Neural cell (in vitro differentiated cells): ENCODE measurements around the gene EPO.

Source experiments
- EZH2 ChIP-seq: fragments of 200-600, 300-800 bp; shearing (Covaris generic), sonication (generic); IDR thresholded peaks from 2 replicates; pipeline ENCODE4 v1.6.1; 2014; ENCODE audit warnings: antibody characterized with exemption, low read length, borderline replicate concordance, mild to moderate bottlenecking; ENCODE audit not compliant: insufficient read depth, poor library complexity, severe bottlenecking
- POLR2AphosphoS5 ChIP-seq: IDR thresholded peaks from 2 replicates; pipeline ENCODE4 v1.6.1; 2012
- RAD21 ChIP-seq: fragments of 450-650 bp; conservative IDR thresholded peaks from 2 replicates; pipeline ENCODE4 v1.6.1; 2014; ENCODE audit warnings: antibody characterized with exemption, mild to moderate bottlenecking, moderate library complexity
- SMC3 ChIP-seq: fragments of 450-650 bp; conservative IDR thresholded peaks from 2 replicates; pipeline ENCODE4 v1.6.1; 2014; ENCODE audit warnings: antibody characterized with exemption, mild to moderate bottlenecking, moderate library complexity; ENCODE audit not compliant: poor library complexity
- TF ChIP-seq, protein P1 (sequence below): fragments of 450-650 bp; IDR thresholded peaks from 2 replicates; pipeline ENCODE4 v1.5.1; 2014; ENCODE audit warnings: antibody characterized with exemption, mild to moderate bottlenecking, moderate library complexity; ENCODE audit not compliant: poor library complexity, severe bottlenecking

DNA sequence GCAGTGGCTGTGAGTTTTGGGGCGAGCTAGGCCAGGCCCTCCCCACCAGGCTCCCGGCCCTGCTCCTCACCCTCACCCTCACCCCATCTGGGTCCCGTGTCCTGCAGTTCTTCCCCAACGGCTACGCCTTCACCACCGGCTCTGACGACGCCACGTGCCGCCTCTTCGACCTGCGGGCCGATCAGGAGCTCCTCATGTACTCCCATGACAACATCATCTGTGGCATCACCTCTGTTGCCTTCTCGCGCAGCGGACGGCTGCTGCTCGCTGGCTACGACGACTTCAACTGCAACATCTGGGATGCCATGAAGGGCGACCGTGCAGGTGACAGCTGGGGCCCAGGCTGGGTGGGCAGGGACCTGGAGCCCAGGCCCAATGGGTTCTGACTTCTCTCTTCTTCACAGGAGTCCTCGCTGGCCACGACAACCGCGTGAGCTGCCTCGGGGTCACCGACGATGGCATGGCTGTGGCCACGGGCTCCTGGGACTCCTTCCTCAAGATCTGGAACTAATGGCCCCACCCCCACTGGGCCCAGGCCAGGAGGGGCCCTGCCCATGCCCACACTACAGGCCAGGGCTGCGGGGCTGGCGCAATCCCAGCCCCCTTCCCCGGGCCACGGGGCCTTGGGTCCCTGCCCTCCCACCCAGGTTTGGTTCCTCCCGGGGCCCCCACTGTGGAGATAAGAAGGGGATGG lies 41.8 kb upstream of the EPO start:
- no peak for TF ChIP-seq SMC3
- TF ChIP-seq, protein P1, sequence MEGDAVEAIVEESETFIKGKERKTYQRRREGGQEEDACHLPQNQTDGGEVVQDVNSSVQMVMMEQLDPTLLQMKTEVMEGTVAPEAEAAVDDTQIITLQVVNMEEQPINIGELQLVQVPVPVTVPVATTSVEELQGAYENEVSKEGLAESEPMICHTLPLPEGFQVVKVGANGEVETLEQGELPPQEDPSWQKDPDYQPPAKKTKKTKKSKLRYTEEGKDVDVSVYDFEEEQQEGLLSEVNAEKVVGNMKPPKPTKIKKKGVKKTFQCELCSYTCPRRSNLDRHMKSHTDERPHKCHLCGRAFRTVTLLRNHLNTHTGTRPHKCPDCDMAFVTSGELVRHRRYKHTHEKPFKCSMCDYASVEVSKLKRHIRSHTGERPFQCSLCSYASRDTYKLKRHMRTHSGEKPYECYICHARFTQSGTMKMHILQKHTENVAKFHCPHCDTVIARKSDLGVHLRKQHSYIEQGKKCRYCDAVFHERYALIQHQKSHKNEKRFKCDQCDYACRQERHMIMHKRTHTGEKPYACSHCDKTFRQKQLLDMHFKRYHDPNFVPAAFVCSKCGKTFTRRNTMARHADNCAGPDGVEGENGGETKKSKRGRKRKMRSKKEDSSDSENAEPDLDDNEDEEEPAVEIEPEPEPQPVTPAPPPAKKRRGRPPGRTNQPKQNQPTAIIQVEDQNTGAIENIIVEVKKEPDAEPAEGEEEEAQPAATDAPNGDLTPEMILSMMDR: no peak
- TF ChIP-seq POLR2AphosphoS5: no peak
- TF ChIP-seq EZH2: no peak
- no peak for TF ChIP-seq RAD21
